Jurkat, Clone E6-1 (cell line): ENCODE measurements around the gene CBL.
"Not testable (repeated sequence)": the region's sequence is repeated elsewhere in the genome, so short reads cannot be mapped to it uniquely, and the experiment has no call there.

Experiments used
- DNase-seq: peaks from one replicate; pipeline ENCODE4 v3.0.0-alpha.2; 2011; ENCODE audit warnings: low read depth, low spot score
- H3K4me3 ChIP-seq: 2 replicates; pipeline ENCODE4 v1.5.1; 2011; ENCODE audit warnings: mild to moderate bottlenecking, low read length, control low read depth, moderate library complexity

Gene CBL

GRCh38 chr11:119180729-119181676, 25.1 kb upstream of the CBL start:
- DNase-seq = no peak
- no peak overlapping the region for H3K4me3 ChIP-seq

- DNase-seq = no peak
- H3K4me3 ChIP-seq = no peak overlapping the region
Observed at GRCh38 chr11:119181677-119182412, 24.3 kb upstream of the CBL start.

DNA sequence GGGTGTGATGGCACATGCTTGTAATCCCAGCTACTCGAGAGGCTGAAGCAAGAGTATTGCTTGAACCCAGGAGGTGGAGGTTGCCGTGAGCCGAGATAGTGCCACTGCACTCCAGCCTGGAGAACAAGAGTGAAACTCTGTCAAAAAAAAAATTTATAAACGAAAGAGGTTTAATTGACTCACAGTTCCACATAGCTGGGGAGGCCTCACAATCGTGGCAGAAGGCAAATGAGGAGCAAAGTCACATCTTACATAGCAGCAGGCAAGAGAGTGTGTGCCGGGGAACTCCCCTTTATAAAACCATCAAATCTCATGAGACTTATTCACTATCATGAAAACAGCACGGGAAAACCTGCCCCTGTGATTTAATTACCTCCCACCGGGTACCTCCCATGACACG, 21.7 kb upstream of the CBL start:
- H3K4me3 ChIP-seq, DNase-seq: not testable (repeated sequence)

DNA sequence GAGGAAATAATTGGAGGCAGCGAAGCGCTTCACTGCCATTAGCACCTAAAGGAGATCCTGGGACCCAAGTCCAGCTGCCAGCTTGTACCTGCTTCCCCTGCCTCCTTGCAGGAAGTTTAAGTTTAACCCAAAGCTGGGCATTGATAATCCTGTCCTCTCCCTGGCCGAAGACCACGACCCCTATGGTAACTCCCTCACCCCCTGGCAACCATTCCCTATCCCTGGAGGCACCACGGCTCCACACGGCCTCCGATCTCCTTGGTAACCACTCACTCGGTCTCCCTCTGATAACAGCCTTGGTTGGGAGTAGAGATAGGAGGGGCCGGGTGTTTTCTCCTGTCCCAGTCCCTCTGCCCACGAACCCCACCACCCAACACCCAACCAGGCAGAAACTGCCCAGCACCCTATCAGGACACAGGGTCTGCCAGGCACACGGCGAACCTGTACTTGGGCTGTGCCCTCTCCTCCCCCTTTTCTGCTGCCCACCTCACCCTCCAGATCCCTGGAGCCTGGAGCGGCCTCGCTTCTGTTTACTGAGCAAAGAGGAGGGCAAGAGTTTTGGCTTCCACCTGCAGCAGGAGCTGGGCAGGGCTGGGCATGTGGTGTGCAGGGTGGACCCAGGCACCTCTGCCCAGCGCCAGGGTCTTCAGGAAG, 20.0 kb upstream of the CBL start:
- DNase-seq = no peak

DNA sequence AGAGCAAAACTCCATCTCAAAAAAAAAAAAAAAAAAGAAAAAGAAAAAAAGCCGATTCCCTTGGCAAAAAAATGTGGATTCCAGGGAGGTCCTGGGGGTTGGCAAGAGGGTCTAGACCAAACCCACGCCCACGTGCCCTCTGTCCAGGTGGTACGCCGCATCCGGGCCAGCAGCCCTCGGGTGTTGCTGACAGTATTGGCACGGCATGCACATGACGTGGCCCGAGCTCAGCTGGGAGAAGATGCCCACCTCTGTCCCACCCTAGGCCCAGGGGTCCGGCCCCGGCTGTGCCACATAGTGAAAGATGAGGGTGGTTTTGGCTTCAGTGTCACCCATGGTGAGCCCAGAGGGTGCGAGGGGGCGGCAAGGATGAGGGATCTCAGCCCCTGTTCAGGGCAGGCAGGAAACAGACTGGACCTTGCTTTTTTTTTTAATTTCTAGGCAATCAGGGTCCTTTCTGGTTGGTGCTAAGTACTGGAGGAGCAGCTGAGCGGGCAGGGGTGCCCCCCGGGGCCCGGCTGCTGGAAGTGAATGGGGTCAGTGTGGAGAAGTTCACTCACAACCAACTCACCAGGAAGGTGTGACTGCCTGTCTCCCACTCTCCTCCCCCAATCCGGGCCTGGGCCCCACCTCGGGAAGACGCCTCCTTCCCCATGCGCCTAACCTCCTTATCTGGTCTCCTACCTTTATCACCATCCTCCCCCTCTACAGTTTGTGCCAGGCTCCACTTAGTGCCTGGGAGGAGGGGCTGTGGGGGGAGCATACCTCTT, 18.8 kb upstream of the CBL start:
- no peak for DNase-seq
- no peak overlapping the region for H3K4me3 ChIP-seq

More for the DNA sequence above, 20.0 kb upstream of the CBL start:
- no peak overlapping the region for H3K4me3 ChIP-seq

DNA sequence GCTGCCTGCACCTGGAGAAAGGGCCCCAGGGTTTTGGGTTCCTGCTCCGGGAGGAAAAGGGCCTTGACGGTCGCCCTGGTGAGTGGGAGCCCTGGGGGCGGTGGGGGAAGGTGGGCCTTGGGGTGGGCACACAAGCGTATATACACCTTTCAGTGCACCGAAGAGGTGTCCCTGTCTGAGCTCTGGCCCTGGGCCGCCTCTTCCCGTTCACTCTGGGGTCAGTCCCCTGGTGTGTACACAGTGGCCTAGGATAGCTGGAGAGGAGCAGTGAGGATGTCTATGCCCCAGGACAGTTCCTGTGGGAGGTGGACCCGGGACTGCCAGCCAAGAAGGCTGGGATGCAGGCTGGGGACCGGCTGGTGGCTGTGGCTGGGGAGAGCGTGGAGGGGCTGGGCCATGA, 18.1 kb upstream of the CBL start:
- H3K4me3 ChIP-seq = no peak overlapping the region
- no peak for DNase-seq

GRCh38 chr11:119188887-119189286, 17.3 kb upstream of the CBL start:
- H3K4me3 ChIP-seq = no peak overlapping the region
- DNase-seq = no peak

- H3K4me3 ChIP-seq = no peak overlapping the region
- no peak for DNase-seq
Observed at GRCh38 chr11:119189393-119189792, 16.7 kb upstream of the CBL start.

DNA sequence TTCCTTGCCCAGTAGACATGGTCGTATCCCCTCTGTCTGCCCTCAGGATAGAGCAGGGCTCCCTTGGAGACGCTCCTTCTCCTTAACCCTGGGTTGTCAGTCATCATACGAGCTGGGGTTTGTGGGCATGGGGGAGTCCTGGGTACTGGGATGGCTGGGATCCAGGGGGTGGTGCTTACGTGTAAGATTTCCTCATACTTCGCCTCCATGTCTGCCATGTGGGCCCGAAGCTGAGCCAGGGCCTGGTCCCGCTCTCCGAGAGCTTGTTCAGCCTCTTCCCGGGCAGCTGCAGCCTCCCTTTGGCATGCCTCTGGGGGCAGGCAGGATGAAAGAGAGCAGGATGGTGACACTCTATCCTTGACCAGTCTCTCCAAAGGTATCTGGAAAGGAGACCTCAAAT, 15.6 kb upstream of the CBL start:
- DNase-seq = no peak
- H3K4me3 ChIP-seq = no peak overlapping the region

GRCh38 chr11:119191265-119191664, 14.9 kb upstream of the CBL start:
- not testable (repeated sequence) for H3K4me3 ChIP-seq, DNase-seq

- no peak for DNase-seq
- H3K4me3 ChIP-seq = no peak overlapping the region
Observed at GRCh38 chr11:119192111-119192510, 14.0 kb upstream of the CBL start.

- DNase-seq = no peak
- no peak overlapping the region for H3K4me3 ChIP-seq
Observed at GRCh38 chr11:119193001-119193400, 13.1 kb upstream of the CBL start.

DNA sequence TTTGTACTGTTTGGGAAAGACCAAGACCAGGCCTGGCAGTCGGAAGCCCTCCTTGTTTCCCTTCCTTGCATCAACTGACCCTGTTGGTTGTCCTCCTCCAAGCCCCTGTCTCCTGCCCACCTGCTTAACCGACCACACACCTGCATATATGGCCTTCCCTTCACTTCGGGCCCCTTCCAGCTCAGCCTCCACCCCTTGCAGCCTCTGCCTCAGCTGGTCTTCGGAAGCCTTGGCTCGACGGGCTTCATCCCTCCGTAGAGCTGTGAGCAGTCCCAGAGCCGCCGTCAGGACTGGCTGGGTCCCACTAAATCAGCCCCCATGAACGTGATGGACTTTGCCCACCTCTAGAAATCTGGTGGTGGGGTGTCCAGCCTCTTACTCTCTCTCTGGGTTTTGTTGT, 12.5 kb upstream of the CBL start:
- DNase-seq = no peak
- no peak overlapping the region for H3K4me3 ChIP-seq

DNA sequence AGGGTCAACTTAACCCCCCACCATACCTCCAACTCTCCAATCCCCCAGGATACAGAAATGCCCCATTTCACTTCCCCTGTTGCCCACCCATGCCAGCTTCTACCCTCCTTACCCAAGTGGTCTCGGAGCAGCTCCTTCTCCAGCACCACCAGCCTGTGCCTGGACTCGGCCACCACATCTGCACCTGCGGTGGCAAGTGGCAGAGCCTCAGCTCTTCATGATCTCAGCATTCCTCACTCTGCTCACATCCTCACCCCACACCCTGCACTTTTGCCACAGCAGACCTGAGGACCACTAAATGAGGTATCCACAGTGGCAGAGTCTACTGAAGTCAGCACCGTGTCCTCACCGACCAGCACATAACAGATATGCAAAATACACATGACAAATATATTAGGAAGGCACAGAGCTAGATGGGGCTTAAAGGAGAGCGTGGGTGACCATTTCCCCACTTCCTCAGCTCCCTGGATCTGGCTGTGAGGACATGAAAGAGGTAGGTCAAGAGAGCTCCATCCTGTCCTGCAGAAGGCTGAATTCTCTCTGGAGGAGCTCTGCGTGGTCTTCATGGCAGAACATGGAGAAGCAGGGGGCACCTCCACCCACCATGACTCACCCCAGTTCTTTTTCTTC, 11.2 kb upstream of the CBL start:
- no peak for DNase-seq
- no peak overlapping the region for H3K4me3 ChIP-seq

GRCh38 chr11:119195680-119196079, 10.5 kb upstream of the CBL start:
- no peak for DNase-seq
- H3K4me3 ChIP-seq = no peak overlapping the region

- DNase-seq = peak; percentile 87
- no peak overlapping the region for H3K4me3 ChIP-seq
Observed at GRCh38 chr11:119196833-119197483, 9.2 kb upstream of the CBL start.

GRCh38 chr11:119198925-119199324, 7.2 kb upstream of the CBL start:
- no peak for DNase-seq
- no peak overlapping the region for H3K4me3 ChIP-seq

GRCh38 chr11:119201236-119201635, 4.9 kb upstream of the CBL start:
- not testable (repeated sequence) for H3K4me3 ChIP-seq, DNase-seq
